ENCODE data around the gene VAV1.

VAV1 gene

DNA sequence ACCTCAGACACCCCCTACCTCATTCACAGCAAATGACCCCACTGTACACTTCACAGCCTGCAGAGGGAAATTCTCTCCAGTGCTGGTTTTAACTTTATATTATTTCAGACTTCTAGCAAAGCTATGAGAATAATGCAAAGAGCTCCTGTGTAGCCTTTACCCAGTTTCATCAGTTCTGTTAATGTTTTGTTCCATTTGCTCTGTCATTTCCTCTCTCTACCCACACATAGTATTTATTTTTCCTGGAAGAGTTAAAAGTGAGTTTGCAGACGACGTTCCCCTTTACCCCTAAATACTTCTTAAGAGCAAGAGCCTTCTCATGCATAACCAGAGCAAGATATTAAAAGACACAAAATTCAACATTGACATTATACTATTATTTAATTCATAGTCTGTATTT is 65.0 kb downstream of the VAV1 start:
- Histone ChIP-seq H3K27me3 (replicated peaks; ENCODE audit: insufficient read depth, low read length) (no peaks in the 10 kb centered on the region), H3K4me1 (ENCODE audit: low read length) (no peaks in the 10 kb centered on the region), H3K9me3 (replicated peaks; ENCODE audit: insufficient read depth, low read length) (no peaks in the 10 kb centered on the region), H3K4me2 (ENCODE audit: low read depth, low read length) (no peak overlapping the region), H3K36me3 (replicated peaks; ENCODE audit: insufficient read depth, low read length) (peaks cover 15% of the 10 kb centered on the region; the same call in 1 of the 2 replicates), H2AFZ (ENCODE audit: low read length) (no peak overlapping the region), H3F3A (ENCODE audit: insufficient read depth, low read length) (no peaks in the 10 kb centered on the region), H4K20me1 (ENCODE audit: insufficient read depth, low read length) (no peaks in the 10 kb centered on the region), H3K79me2 (ENCODE audit: low read length) (no peaks in the 10 kb centered on the region), H3K27ac (ENCODE audit: low read length) (no peak overlapping the region), H3K9me2 (replicated peaks; ENCODE audit: insufficient read depth, low read length) (no peaks in the 10 kb centered on the region), H3K9ac (ENCODE audit: low read length) (no peak overlapping the region), H3K4me3 (ENCODE audit: low read length) (no peak overlapping the region)
- no peak for TF ChIP-seq EZH2phosphoT487 (IDR thresholded peaks at IDR 0.05; ENCODE audit: low read length)
- DNase-seq = no peak

DNA sequence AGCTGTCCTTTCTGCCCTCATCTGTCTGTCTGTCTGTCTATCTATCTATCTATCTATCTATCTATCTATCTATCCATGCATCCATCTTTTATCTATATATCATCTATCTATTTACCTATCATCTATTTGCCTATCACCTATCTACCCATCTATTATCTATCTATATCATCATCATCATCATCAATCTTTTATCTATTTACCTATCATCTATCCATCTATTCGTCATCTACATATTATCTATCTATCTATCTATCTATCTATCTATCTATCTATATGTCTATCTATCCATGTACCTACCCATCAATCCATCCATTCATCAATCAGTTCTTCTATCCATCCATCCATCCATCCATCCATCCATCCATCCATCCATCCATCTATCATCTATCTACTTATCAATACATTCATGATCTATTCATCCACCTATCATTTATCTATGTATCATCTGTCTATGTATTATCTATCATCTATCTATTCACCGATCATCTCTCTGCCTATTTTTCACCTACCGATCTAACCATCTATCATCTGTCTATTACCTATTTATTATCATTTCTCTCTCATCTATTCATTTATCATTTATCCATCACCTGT is 65.7 kb downstream of the VAV1 start:
- Histone ChIP-seq H4K20me1 (ENCODE audit: insufficient read depth, low read length) (no peaks in the 10 kb centered on the region), H3K4me2 (ENCODE audit: low read depth, low read length) (no peak overlapping the region), H2AFZ (ENCODE audit: low read length) (no peak overlapping the region), H3K9ac (ENCODE audit: low read length) (no peak overlapping the region), H3K9me2 (replicated peaks; ENCODE audit: insufficient read depth, low read length) (no peaks in the 10 kb centered on the region), H3K79me2 (ENCODE audit: low read length) (no peaks in the 10 kb centered on the region), H3K4me1 (ENCODE audit: low read length) (no peaks in the 10 kb centered on the region), H3K27ac (ENCODE audit: low read length) (no peak overlapping the region), H3K36me3 (replicated peaks; ENCODE audit: insufficient read depth, low read length) (peaks cover 11% of the 10 kb centered on the region; the same call in 1 of the 2 replicates), H3K4me3 (ENCODE audit: low read length) (no peak overlapping the region), H3F3A (ENCODE audit: insufficient read depth, low read length) (peaks cover 5% of the 10 kb centered on the region), H3K27me3 (replicated peaks; ENCODE audit: insufficient read depth, low read length) (no peaks in the 10 kb centered on the region), H3K9me3 (replicated peaks; ENCODE audit: insufficient read depth, low read length) (no peaks in the 10 kb centered on the region)
- TF ChIP-seq EZH2phosphoT487 (IDR thresholded peaks at IDR 0.05; ENCODE audit: low read length) = no peak
- no peak for TF ChIP-seq EZH2 (optimal IDR thresholded peaks at IDR 0.05; ENCODE audit: low read depth, low read length)
- TF ChIP-seq, protein P1, sequence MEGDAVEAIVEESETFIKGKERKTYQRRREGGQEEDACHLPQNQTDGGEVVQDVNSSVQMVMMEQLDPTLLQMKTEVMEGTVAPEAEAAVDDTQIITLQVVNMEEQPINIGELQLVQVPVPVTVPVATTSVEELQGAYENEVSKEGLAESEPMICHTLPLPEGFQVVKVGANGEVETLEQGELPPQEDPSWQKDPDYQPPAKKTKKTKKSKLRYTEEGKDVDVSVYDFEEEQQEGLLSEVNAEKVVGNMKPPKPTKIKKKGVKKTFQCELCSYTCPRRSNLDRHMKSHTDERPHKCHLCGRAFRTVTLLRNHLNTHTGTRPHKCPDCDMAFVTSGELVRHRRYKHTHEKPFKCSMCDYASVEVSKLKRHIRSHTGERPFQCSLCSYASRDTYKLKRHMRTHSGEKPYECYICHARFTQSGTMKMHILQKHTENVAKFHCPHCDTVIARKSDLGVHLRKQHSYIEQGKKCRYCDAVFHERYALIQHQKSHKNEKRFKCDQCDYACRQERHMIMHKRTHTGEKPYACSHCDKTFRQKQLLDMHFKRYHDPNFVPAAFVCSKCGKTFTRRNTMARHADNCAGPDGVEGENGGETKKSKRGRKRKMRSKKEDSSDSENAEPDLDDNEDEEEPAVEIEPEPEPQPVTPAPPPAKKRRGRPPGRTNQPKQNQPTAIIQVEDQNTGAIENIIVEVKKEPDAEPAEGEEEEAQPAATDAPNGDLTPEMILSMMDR (IDR thresholded peaks at IDR 0.05; ENCODE audit: low read length) = no peak
- DNase-seq = no peak

DNA sequence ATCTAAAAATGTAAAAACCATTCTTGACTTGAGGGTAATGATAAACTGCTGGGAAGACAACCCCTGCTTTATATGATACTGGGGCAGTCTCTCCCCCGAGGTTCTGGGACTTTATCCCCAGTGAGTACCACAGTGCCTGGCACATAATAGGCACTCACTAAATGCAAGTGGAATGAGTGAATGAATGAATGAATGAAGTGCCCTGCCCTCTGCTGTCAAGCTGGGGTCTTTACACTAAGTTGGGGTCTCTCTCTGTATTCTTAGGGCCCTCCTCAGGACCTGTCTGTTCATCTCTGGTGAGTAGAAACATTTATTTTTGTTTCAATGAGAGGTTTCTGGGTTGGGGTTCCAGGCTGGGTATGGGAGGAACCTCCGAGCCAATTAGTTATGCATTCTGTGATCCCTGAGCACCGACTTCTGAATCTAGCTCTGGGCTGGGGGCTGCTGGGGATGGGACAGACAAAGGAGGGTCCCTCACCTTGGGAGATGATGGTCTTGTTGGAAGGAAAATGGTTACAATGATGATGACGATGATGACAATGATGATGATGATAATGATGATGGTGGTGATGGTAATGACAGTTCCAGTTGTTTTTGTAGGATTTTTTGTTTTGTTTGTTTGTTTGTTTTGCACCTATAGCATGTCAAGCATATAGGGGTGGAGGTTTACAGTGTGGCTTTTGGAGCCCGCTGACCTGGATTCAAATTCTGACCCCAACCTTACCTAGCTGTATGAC is 70.5 kb downstream of the VAV1 start:
- H3K79me2 ChIP-seq (ENCODE audit: low read length) = peaks cover 6% of the 10 kb centered on the region; the same call in 1 of the 2 replicates
- H3K27ac ChIP-seq (ENCODE audit: low read length) = no peak overlapping the region
- H3K9ac ChIP-seq (ENCODE audit: low read length) = no peak overlapping the region
- peaks cover 22% of the 10 kb centered on the region for H3F3A ChIP-seq (ENCODE audit: insufficient read depth, low read length)
- no peaks in the 10 kb centered on the region for H3K9me2 ChIP-seq (replicated peaks; ENCODE audit: insufficient read depth, low read length)
- DNase-seq = no peak
- no peak overlapping the region for H3K4me2 ChIP-seq (ENCODE audit: low read depth, low read length)
- TF ChIP-seq EZH2 (optimal IDR thresholded peaks at IDR 0.05; ENCODE audit: low read depth, low read length) (no peak), EZH2phosphoT487 (IDR thresholded peaks at IDR 0.05; ENCODE audit: low read length) (no peak)
- TF ChIP-seq, protein P1 (IDR thresholded peaks at IDR 0.05; ENCODE audit: low read length) = no peak
- no peaks in the 10 kb centered on the region; the same call in 1 of the 2 replicates for H3K36me3 ChIP-seq (replicated peaks; ENCODE audit: insufficient read depth, low read length)
- H3K27me3 ChIP-seq (replicated peaks; ENCODE audit: insufficient read depth, low read length) = no peaks in the 10 kb centered on the region
- H3K4me1 ChIP-seq (ENCODE audit: low read length) = no peaks in the 10 kb centered on the region
- no peaks in the 10 kb centered on the region for H3K9me3 ChIP-seq (replicated peaks; ENCODE audit: insufficient read depth, low read length)
- H4K20me1 ChIP-seq (ENCODE audit: insufficient read depth, low read length) = no peaks in the 10 kb centered on the region
- H3K4me3 ChIP-seq (ENCODE audit: low read length) = no peak overlapping the region
- H2AFZ ChIP-seq (ENCODE audit: low read length) = no peak overlapping the region

DNA sequence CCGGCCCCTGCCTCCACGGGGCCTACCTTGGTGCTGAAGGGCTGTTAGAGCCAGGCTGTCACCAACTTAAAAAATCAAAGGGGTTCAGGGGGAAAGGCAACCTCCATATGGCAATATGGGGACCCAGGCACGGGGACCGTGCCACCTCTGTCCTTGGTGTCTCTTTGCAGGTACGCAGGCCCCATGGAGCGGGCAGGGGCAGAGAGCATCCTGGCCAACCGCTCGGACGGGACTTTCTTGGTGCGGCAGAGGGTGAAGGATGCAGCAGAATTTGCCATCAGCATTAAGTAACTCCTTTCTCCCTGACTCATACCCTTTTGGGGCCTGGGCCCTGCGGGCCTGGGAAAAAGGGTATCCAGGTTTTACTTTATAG is 75.3 kb downstream of the VAV1 start:
- TF ChIP-seq EZH2 (optimal IDR thresholded peaks at IDR 0.05; ENCODE audit: low read depth, low read length) = no peak
- TF ChIP-seq, protein P1 (IDR thresholded peaks at IDR 0.05; ENCODE audit: low read length) = no peak
- TF ChIP-seq EZH2phosphoT487 (IDR thresholded peaks at IDR 0.05; ENCODE audit: low read length) = no peak
- H4K20me1 ChIP-seq (ENCODE audit: insufficient read depth, low read length) = no peaks in the 10 kb centered on the region
- peaks cover 27% of the 10 kb centered on the region for H3K4me1 ChIP-seq (ENCODE audit: low read length)
- no peak overlapping the region for H3K4me3 ChIP-seq (ENCODE audit: low read length)
- no peak overlapping the region for H3K4me2 ChIP-seq (ENCODE audit: low read depth, low read length)
- H3F3A ChIP-seq (ENCODE audit: insufficient read depth, low read length) = peaks cover 36% of the 10 kb centered on the region
- no peaks in the 10 kb centered on the region for H3K9me3 ChIP-seq (replicated peaks; ENCODE audit: insufficient read depth, low read length)
- peak overlapping the region; percentile 8; the same call in 1 of the 2 replicates for H3K27ac ChIP-seq (ENCODE audit: low read length)
- H3K36me3 ChIP-seq (replicated peaks; ENCODE audit: insufficient read depth, low read length) = peaks cover 8% of the 10 kb centered on the region; the same call in 1 of the 2 replicates
- no peaks in the 10 kb centered on the region for H3K27me3 ChIP-seq (replicated peaks; ENCODE audit: insufficient read depth, low read length)
- H3K79me2 ChIP-seq (ENCODE audit: low read length) = peaks cover 16% of the 10 kb centered on the region
- H2AFZ ChIP-seq (ENCODE audit: low read length) = no peak overlapping the region
- H3K9ac ChIP-seq (ENCODE audit: low read length) = no peak overlapping the region
- no peaks in the 10 kb centered on the region for H3K9me2 ChIP-seq (replicated peaks; ENCODE audit: insufficient read depth, low read length)
- no peak for DNase-seq

Measured in MM.1S (cell line).